Endothelial cell of umbilical vein (primary cell): ENCODE measurements around the gene RASAL1. TPM values are rescaled to one million over a fixed set of nuclear protein-coding genes. Genes with fewer than 3 reads are reported as not detected.

Experiments used
- BruUV-seq: library from RNA; stranded (reverse); fragments of 400-500 nt; replicated peaks from 2 replicates; lab custom pipeline; 2021; lab: Mats Ljungman, UMichigan
- CTCF ChIA-PET: fragments of 300-600, 350-600 bp; sonication (Branson Sonifier 250); formaldehyde crosslinking; loops from one replicate; lab custom pipeline; 2021; ENCODE audit warnings: antibody characterized with exemption, inconsistent platforms; lab: Charles Lee
- POLR2A ChIA-PET: fragments of 300-600, 350-600 bp; sonication (Branson Sonifier 250); formaldehyde crosslinking; loops from one replicate; lab custom pipeline; 2021; ENCODE audit warnings: antibody characterized with exemption, inconsistent platforms; lab: Charles Lee
- DNase-seq: peaks from one replicate; pipeline ENCODE4 v3.0.0-alpha.2; 2011; ENCODE audit warnings: low read depth, low spot score
- FAIRE-seq: peaks from 2 replicates; lab custom pipeline; 2011; peaks lifted over from hg19 to GRCh38; lab: Jason Lieb, UNC
- H2AFZ ChIP-seq: 2 replicates; pipeline ENCODE4 v1.6.0; 2012; ENCODE audit warnings: low read depth, low read length, control low read depth, inconsistent platforms
- H3K27ac ChIP-seq: 2 replicates; pipeline ENCODE4 v1.5.1; 2011; ENCODE audit warnings: low read depth, mild to moderate bottlenecking, control low read depth, low read length, moderate library complexity; ENCODE audit not compliant: insufficient read depth
- H3K27me3 ChIP-seq, 2 experiments: 2 replicates each; pipeline versions ENCODE4 v1.6.0 to v1.6.1; 2011; ENCODE audit warnings: low read length in 2 of 2, mixed read lengths in 1 of 2; ENCODE audit not compliant: control insufficient read depth in 2 of 2, insufficient read depth in 2 of 2
- H3K36me3 ChIP-seq, 2 experiments: 2 replicates in 1 of 2; 3 replicates in 1 of 2; pipeline ENCODE4 v1.5.1; 2011; ENCODE audit warnings: low read length in 2 of 2, mild to moderate bottlenecking in 1 of 2, moderate library complexity in 1 of 2; ENCODE audit not compliant: control insufficient read depth in 2 of 2, insufficient read depth in 2 of 2; ENCODE audit errors: extremely low read depth in 1 of 2
- H3K4me1 ChIP-seq: 3 replicates; pipeline ENCODE4 v1.5.1; 2011; ENCODE audit warnings: mild to moderate bottlenecking, low read length; ENCODE audit not compliant: control insufficient read depth, insufficient read depth; ENCODE audit errors: extremely low read depth
- H3K4me2 ChIP-seq: 2 replicates; pipeline ENCODE4 v1.6.1; 2011; ENCODE audit warnings: low read length, control low read depth, mixed read lengths; ENCODE audit not compliant: insufficient read depth
- H3K4me3 ChIP-seq, 3 experiments: fragments of 200-600 bp in 1 of 3; sonication (generic), shearing (Covaris generic) in 1 of 3; replicated peaks in 1 of 3; 2 replicates each; pipeline ENCODE4 v1.5.1; 2011 to 2016; ENCODE audit warnings: control low read depth in 3 of 3, low read length in 3 of 3, mild to moderate bottlenecking in 2 of 3, inconsistent platforms in 1 of 3, low read depth in 1 of 3, moderate library complexity in 1 of 3; ENCODE audit not compliant: insufficient read depth in 1 of 3
- H3K79me2 ChIP-seq: 2 replicates; pipeline ENCODE4 v1.6.0; 2012; ENCODE audit warnings: low read length, inconsistent platforms; ENCODE audit not compliant: control insufficient read depth, insufficient read depth
- H3K9ac ChIP-seq: replicated peaks from 2 replicates; pipeline ENCODE3; 2011; ENCODE audit warnings: low read length, control low read depth; ENCODE audit not compliant: insufficient read depth; ENCODE audit errors: extremely low read depth
- H3K9me1 ChIP-seq: replicated peaks from 3 replicates; pipeline ENCODE4 v1.6.0; 2011; ENCODE audit warnings: mild to moderate bottlenecking, low read length; ENCODE audit not compliant: control insufficient read depth, insufficient read depth; ENCODE audit errors: extremely low read depth
- H3K9me3 ChIP-seq: replicated peaks from 2 replicates; pipeline ENCODE4 v1.5.1; 2012; ENCODE audit warnings: low read length, inconsistent platforms; ENCODE audit not compliant: control insufficient read depth, insufficient read depth
- H4K20me1 ChIP-seq: replicated peaks from 2 replicates; pipeline ENCODE3; 2011; ENCODE audit warnings: mild to moderate bottlenecking, low read length; ENCODE audit not compliant: control insufficient read depth, insufficient read depth; ENCODE audit errors: extremely low read depth
- EZH2 ChIP-seq: IDR thresholded peaks from 2 replicates; pipeline ENCODE4 v1.6.1; 2012; ENCODE audit warnings: borderline replicate concordance, low read depth, mild to moderate bottlenecking, moderate library complexity, low read length, inconsistent platforms; ENCODE audit not compliant: severe bottlenecking
- FOS ChIP-seq: IDR thresholded peaks from 2 replicates; pipeline ENCODE4 v1.6.1; 2011; ENCODE audit warnings: mild to moderate bottlenecking, low read length, moderate library complexity, borderline replicate concordance; ENCODE audit not compliant: insufficient read depth
- GATA2 ChIP-seq: IDR thresholded peaks from 2 replicates; pipeline ENCODE4 v1.7.0; 2011; ENCODE audit warnings: low read depth, mild to moderate bottlenecking, moderate library complexity, mixed read lengths, low read length; ENCODE audit not compliant: insufficient read length, insufficient read depth
- JUN ChIP-seq: IDR thresholded peaks from 2 replicates; pipeline ENCODE4 v1.6.1; 2011; ENCODE audit warnings: borderline replicate concordance, low read depth; ENCODE audit not compliant: insufficient read length, insufficient read depth
- POLR2AphosphoS5 ChIP-seq: IDR thresholded peaks from 2 replicates; pipeline ENCODE4 v1.6.1; 2012; ENCODE audit warnings: low read depth, mild to moderate bottlenecking, control low read depth, low read length, moderate library complexity; ENCODE audit not compliant: insufficient read depth
- dilution Hi-C: fragments of 300-500 bp; cut with MboI; formaldehyde crosslinking; loops from one replicate; pipeline ENCODE4 v1.15.0; 2019; ENCODE audit warnings: low sequenced_read_pairs; ENCODE audit not compliant: extremely low pct_ligation_motif_present
- intact Hi-C: fragments of 100-400 bp; cut with micrococcal nuclease; formaldehyde crosslinking; loops from one replicate; pipeline ENCODE4 v1.10.0; 2022
- polyA plus RNA-seq, 4 experiments: library from polyadenylated mRNA; depleted of rRNA in 3 of 4; stranded (reverse) in 3 of 4; unstranded in 1 of 4; fragments of >200 nt; gene quantifications; 2 replicates each; pipeline versions ENCODE4 v1.2.1 to v1.2.3, GENCODE V29; 2011 to 2012; ENCODE audit warnings: missing spikeins in 1 of 4
- total RNA-seq: library from RNA; stranded (reverse); gene quantifications from 2 replicates; pipeline ENCODE4 v1.2.3, GENCODE V29; 2021
- TF ChIP-seq, protein P1 (sequence below), 2 donors: IDR thresholded peaks; 1 replicate in 1 of 2; 2 replicates in 1 of 2; pipeline ENCODE4 v1.5.1; 2011; ENCODE audit warnings: low read length in 2 of 2, mild to moderate bottlenecking in 2 of 2, moderate library complexity in 2 of 2, control low read depth in 1 of 2, inconsistent platforms in 1 of 2, low read depth in 1 of 2; ENCODE audit not compliant: insufficient read depth in 1 of 2; ENCODE audit errors: extremely low read depth in 1 of 2

RASAL1 gene
- total and polyA plus RNA-seq, 2 donors (not counting 3 experiments of a cell fraction or from before 2014, with no cell fraction given), result not detected

GRCh38 chr12:113071135-113072112, 64.1 kb downstream of the RASAL1 start:
- H4K20me1 ChIP-seq, result no peaks in the 10 kb centered on the region
- H3K36me3 ChIP-seq, result no peaks in the 10 kb centered on the region
- no peak for FAIRE-seq
- dilution Hi-C loops, result no loop called here
- ChIA-PET CTCF (interaction anchor here (1.1 kb wide), 1 partner anchor 79 kb away, joined by 3 read pairs; no protein-coding TSS in a partner anchor), POLR2A (no interaction called here)
- H3K9me1 ChIP-seq, result no peaks in the 10 kb centered on the region
- intact Hi-C loops, result no loop called here
- H3K9ac ChIP-seq, result no peak overlapping the region
- BruUV-seq, result no TSS peak
- no peaks in the 10 kb centered on the region for H3K79me2 ChIP-seq
- no peak for DNase-seq
- H3K27me3 ChIP-seq, result peaks cover 0 to 2% of the 10 kb centered on the region in 2 experiments
- H3K4me1 ChIP-seq, result no peaks in the 10 kb centered on the region
- H2AFZ ChIP-seq, result no peak overlapping the region
- no peak overlapping the region for H3K27ac ChIP-seq
- no peak overlapping the region for H3K4me2 ChIP-seq
- H3K9me3 ChIP-seq, result no peaks in the 10 kb centered on the region
- no peak overlapping the region for H3K4me3 ChIP-seq
- TF ChIP-seq POLR2AphosphoS5 (no peak), JUN (no peak), EZH2 (no peak), FOS (no peak), GATA2 (no peak)
- TF ChIP-seq, protein P1, sequence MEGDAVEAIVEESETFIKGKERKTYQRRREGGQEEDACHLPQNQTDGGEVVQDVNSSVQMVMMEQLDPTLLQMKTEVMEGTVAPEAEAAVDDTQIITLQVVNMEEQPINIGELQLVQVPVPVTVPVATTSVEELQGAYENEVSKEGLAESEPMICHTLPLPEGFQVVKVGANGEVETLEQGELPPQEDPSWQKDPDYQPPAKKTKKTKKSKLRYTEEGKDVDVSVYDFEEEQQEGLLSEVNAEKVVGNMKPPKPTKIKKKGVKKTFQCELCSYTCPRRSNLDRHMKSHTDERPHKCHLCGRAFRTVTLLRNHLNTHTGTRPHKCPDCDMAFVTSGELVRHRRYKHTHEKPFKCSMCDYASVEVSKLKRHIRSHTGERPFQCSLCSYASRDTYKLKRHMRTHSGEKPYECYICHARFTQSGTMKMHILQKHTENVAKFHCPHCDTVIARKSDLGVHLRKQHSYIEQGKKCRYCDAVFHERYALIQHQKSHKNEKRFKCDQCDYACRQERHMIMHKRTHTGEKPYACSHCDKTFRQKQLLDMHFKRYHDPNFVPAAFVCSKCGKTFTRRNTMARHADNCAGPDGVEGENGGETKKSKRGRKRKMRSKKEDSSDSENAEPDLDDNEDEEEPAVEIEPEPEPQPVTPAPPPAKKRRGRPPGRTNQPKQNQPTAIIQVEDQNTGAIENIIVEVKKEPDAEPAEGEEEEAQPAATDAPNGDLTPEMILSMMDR (IDR thresholded peaks at IDR 0.05; ENCODE audit: extremely low read depth in 1 of 2, insufficient read depth in 1 of 2, low read depth in 1 of 2, low read length in 2 of 2), result no peak
